Cardiac muscle cell (in vitro differentiated cells and primary cell): ENCODE measurements around the gene ASPSCR1. TPM values are rescaled to one million over a fixed set of nuclear protein-coding genes. Genes with fewer than 3 reads are reported as not detected.

Experiments
- DNase-seq, 2 donors: peaks; one replicate each; pipeline versions ENCODE4 v3.0.0 to v3.0.0-alpha.2; 2010 to 2017; ENCODE audit warnings: low read depth in 1 of 2, low spot score in 1 of 2
- H3K27ac ChIP-seq: fragments of 200-600 bp; sonication (generic); 2 replicates; pipeline ENCODE4 v1.5.1; 2016
- H3K27me3 ChIP-seq: fragments of 200-600 bp; sonication (generic); 2 replicates; pipeline ENCODE4 v1.6.0; 2016; ENCODE audit warnings: control low read depth
- H3K36me3 ChIP-seq: fragments of 200-600 bp; sonication (generic); 2 replicates; pipeline ENCODE4 v1.5.1; 2016; ENCODE audit warnings: control low read depth
- H3K4me1 ChIP-seq: fragments of 200-600 bp; sonication (generic); 2 replicates; pipeline ENCODE4 v1.8.1; 2017; ENCODE audit warnings: low read depth, mild to moderate bottlenecking, mixed run types
- H3K4me3 ChIP-seq: fragments of 200-600 bp; sonication (generic); 2 replicates; pipeline ENCODE4 v1.5.1; 2016; ENCODE audit warnings: mild to moderate bottlenecking
- H3K9me3 ChIP-seq: fragments of 200-600 bp; sonication (generic); 2 replicates; pipeline ENCODE4 v1.5.1; 2017; ENCODE audit warnings: low read depth, mild to moderate bottlenecking, control low read depth
- CTCF ChIP-seq: IDR thresholded peaks from 2 replicates; pipeline ENCODE4 v1.5.1; 2012; ENCODE audit warnings: low read depth, mild to moderate bottlenecking, low read length
- polyA plus RNA-seq: library from polyadenylated mRNA; unstranded; fragments of >200 nt; fragmentation: Nextera tagmentation; extraction: Ambion mirVana; gene quantifications from 2 replicates; pipeline ENCODE4 v1.2.1, GENCODE V29; 2016
- total RNA-seq: library from RNA; depleted of rRNA; stranded (reverse); fragments of >200 nt; gene quantifications from 2 replicates; pipeline ENCODE4 v1.2.3, GENCODE V29; 2016

Gene ASPSCR1
- total and polyA plus RNA-seq, 2 experiments from 2014 or later, result 48.5 to 74.0 TPM

GRCh38 chr17:81954131-81955057, 23.0 kb upstream of the ASPSCR1 start:
- H3K27ac ChIP-seq, result no peak overlapping the region
- TF ChIP-seq CTCF, result no peak
- no peak overlapping the region for H3K4me3 ChIP-seq
- H3K9me3 ChIP-seq, result no peaks in the 10 kb centered on the region
- DNase-seq, result no peak
- no peaks in the 10 kb centered on the region for H3K36me3 ChIP-seq
- peaks cover 14% of the 10 kb centered on the region for H3K27me3 ChIP-seq
- H3K4me1 ChIP-seq, result no peaks in the 10 kb centered on the region

- no peaks in the 10 kb centered on the region for H3K4me1 ChIP-seq
- H3K27me3 ChIP-seq, result peaks cover 21% of the 10 kb centered on the region
- H3K27ac ChIP-seq, result no peak overlapping the region
- no peak overlapping the region for H3K4me3 ChIP-seq
- no peaks in the 10 kb centered on the region for H3K36me3 ChIP-seq
- TF ChIP-seq CTCF, result no peak
- H3K9me3 ChIP-seq, result no peaks in the 10 kb centered on the region
- no peak for DNase-seq
These were observed 22.3 kb upstream of the ASPSCR1 start for GRCh38 chr17:81955058-81955681.

GRCh38 chr17:81955756-81956544, 21.5 kb upstream of the ASPSCR1 start:
- Histone ChIP-seq H3K4me3 (no peak overlapping the region), H3K36me3 (no peaks in the 10 kb centered on the region), H3K27ac (no peak overlapping the region), H3K4me1 (no peaks in the 10 kb centered on the region), H3K9me3 (no peaks in the 10 kb centered on the region), H3K27me3 (peaks cover 29% of the 10 kb centered on the region)
- no peak for DNase-seq
- no peak for TF ChIP-seq CTCF

- H3K4me3 ChIP-seq, result no peak overlapping the region
- H3K36me3 ChIP-seq, result no peaks in the 10 kb centered on the region
- no peak overlapping the region for H3K27ac ChIP-seq
- H3K27me3 ChIP-seq, result peaks cover 39% of the 10 kb centered on the region
- H3K4me1 ChIP-seq, result no peaks in the 10 kb centered on the region
- DNase-seq, result no peak
- no peaks in the 10 kb centered on the region for H3K9me3 ChIP-seq
- no peak for TF ChIP-seq CTCF
These were observed 20.5 kb upstream of the ASPSCR1 start for GRCh38 chr17:81956607-81957589.
